ENCODE data around the gene ATP13A5. TPM values are rescaled to one million over a fixed set of nuclear protein-coding genes. Genes with fewer than 3 reads are reported as not detected.
A peak's percentile ranks its signal among the peaks of the same experiment; 100 is the strongest.

The ATP13A5 gene
- total RNA-seq, 1 experiment from 2014 or later: not detected

DNA sequence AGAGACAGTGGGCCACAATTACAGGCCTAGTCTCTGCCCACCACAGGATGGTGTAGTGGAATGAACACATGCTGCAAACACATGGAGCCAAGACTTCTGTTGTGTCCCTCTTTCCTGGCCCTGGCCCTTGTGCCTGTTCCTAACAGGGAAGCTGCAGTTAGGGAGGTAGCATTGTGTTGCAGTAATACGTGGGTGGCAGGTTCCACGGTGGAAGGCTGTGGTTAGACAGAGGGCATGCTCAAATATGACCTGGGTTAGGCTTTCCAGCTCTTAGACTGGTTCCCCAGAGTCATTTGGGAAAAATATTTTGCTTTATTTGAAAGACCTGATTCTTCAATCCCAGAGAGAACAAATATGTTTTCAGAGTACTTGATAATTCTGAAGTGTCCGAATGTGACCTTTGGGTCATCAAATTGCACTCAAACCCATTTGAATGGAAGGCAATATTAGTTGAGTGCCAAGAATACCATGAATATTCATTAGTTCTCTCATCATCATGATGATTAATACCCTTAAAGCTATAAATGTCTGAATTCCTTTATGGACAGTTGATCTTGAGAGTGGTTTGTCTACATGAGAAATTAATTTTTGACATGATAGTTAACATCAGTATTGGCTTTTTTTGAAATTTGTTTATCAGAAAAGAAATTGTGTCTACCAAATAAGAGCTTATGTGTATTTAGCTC, 109.1 kb downstream of the ATP13A5 start:
- no peak for DNase-seq (ENCODE audit: low read depth)

GRCh38 chr3:193262707-193263106, 115.8 kb downstream of the ATP13A5 start:
- DNase-seq (ENCODE audit: low read depth): no peak

GRCh38 chr3:193261970-193262369, 116.6 kb downstream of the ATP13A5 start:
- no peak for DNase-seq (ENCODE audit: low read depth)

DNA sequence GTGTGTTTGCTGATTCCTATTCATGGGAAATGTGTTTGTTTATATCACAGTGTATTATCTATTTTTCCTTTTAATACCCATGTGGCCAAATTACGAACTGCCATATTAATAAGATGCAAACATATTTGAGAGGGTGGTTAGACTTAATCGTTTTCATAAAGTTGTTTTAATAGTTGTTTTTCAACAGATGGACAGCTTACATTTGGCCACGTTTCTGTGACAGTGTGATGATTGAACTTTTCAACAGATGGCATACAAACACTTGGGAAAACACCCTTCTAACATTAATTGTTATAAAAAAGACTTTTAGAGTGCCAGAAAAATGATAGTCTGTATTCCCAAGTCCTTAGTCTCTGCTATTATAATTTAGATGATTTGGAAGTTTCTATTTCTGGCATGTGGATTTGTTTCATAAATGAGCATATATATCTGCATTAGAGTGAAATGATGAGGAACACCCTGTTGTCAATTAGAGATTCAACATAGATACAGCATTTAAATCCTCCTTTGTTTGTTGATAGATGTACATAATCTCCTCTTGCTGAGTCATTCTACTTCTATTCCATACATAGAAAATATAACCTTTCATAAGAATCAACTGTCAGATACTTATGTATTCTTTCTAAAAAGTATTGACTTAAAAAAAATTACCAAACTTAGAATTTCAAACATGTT, 124.4 kb downstream of the ATP13A5 start:
- DNase-seq (ENCODE audit: low read depth): no peak

GRCh38 chr3:193250492-193250891, 128.1 kb downstream of the ATP13A5 start:
- no peak for DNase-seq (ENCODE audit: low read depth)

GRCh38 chr3:193248848-193249468, 129.6 kb downstream of the ATP13A5 start:
- no peak for DNase-seq (ENCODE audit: low read depth)

DNA sequence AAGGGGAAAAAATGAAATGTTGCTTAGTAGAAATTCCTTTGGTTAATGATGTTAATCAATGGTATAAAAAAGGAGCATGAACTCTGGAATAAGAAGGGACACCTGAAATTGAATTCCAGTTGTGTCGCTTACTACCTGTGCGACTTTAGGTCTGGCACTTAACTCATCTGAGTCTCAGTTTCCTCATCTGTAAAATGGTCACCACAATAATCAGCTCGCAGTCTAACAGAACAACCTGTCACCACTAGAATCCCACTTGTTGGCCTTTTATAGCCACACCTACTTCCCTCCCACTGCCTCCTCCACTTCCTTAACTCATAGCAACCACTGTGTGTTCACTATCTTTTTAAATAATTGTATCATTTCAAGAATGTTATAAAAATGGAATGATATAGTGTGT, 135.0 kb downstream of the ATP13A5 start:
- DNase-seq (ENCODE audit: low read depth): no peak

GRCh38 chr3:193241716-193242115, 136.8 kb downstream of the ATP13A5 start:
- no peak for DNase-seq (ENCODE audit: low read depth)

DNA sequence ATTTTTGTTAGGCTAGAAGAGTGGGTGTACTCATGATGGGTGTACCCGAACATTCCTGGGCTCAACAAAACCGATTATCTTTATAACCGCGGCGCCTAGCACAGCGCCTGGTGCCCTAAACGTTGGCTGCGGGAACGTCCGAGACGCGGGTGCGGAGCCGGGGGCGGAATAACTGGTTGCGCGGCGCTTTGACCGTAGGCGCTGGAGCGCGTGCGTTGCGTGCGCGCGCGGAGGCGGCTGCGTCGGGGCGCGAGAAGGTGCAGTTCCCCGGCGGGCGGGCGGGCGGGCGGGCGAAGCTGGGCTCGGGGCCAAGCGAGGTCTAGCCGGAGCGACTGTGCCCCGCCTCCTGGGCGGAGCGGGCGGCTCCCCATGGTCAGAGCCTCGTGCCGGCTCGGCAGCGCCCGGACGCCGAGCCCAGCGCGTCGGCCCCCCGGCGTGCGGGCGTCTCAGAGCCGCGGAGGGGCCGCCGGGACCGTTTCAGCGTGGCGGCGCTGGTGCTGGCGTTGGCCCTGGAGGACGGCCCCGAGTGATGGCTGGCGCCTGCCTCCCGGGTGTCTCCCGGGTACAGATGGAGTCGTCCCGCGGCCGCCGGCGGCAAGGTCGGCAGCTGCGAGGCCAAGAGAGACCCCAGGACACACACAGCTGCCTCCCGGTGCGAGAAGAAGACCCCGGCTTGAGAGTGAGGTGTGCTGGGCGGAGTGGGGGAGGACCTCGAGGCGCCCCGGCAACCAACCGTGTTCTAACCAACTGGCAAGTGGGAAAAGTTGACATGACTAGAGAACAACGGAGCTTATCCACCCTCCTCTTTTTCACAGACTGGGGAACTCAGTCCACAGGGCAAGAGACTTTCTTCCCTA, 137.5 kb downstream of the ATP13A5 start, which contains the start of gene PLAAT1:
Gene PLAAT1 (plus strand): TSS at position 373 of the 857 bp plus-strand sequence. CDS start 14,429 bp downstream, outside the sequence.
- DNase-seq (ENCODE audit: low read depth): peak; percentile 70

DNA sequence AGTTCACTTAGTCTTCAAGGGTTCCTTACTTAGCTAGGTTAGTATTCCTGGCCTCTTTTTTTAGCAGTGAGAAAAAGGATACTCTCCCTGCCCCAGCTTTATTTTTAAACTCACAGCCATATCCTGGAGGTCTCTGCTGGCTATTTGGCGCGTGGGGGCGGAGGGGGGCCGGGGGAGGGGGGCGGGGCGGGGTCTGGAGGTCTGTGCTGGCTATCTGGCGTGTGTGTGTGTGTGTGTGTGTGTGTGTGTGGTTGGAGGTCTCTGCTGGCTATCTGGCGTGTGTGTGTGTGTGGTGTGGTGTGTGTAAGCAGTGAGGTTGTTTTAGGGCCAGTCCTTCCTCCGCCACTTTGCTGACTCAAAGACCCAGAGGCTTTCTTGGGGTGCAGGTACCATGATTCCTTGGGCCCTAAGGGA, 138.1 kb downstream of the ATP13A5 start:
- DNase-seq (ENCODE audit: low read depth): no peak

DNA sequence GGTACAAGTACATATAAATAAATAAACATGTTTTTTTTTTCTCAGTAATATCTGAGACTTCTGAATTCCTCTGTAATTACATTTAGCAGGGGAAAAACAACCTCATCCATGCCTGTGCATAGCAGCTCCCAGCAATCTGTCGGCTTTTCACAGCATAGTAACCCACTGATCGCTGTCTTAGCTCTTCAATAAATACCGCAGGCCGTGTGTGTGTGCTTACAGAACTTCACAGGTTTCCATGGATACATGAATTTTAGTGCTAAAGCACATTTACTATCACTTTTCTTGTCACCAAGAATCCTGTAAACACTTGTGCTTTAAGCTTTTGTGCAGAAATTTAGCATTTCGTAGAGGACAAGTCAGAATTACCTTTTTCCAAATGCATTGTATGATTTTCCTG, 141.5 kb downstream of the ATP13A5 start:
- no peak for DNase-seq (ENCODE audit: low read depth)

DNA sequence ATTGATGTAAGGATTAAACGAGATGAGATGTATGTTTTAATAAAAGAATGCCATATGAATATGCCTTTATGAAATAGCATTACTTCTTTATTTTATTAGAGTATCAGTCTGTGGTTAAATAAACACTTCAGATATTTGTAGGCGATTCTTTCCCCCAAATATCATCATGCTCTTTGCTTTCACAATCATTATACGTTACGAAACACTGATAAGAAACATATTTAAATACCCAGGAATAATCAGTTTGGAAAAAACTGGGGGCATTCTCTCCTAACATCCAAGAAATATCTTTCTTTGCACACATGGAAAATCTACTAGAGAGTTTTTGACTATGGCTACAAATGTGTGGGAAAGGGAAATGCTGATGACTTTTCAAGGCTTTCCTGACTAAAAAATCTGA, 142.0 kb downstream of the ATP13A5 start:
- DNase-seq (ENCODE audit: low read depth): no peak

- DNase-seq (ENCODE audit: low read depth): no peak
These were observed 147.4 kb downstream of the ATP13A5 start for GRCh38 chr3:193231201-193231600.

DNA sequence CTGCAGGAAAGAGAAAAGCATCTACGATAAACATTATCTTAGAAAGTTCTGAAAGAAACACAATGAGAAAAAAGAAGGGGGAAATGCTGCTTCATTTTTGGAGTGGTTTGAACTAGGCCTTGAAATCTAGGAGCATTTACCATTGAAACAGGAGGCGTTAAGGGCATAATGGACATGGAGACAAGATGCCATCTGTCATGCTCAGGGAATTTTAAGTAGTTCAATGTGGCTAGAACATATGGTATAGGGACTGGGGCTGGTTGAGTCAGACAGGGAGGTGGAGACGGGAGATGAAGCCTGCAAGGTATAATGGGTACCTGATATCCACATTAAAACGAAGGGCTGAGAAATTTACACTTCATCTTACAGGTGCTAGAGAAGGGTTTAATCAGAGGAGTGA, 147.9 kb downstream of the ATP13A5 start:
- no peak for DNase-seq (ENCODE audit: low read depth)

GRCh38 chr3:193229851-193230420, 148.6 kb downstream of the ATP13A5 start:
- DNase-seq (ENCODE audit: low read depth): no peak

GRCh38 chr3:193228206-193228605, 150.3 kb downstream of the ATP13A5 start:
- DNase-seq (ENCODE audit: low read depth): no peak

GRCh38 chr3:193225302-193226125, 153.0 kb downstream of the ATP13A5 start:
- no peak for DNase-seq (ENCODE audit: low read depth)

Data from RPMI7951 (cell line).